Measurements from ENCODE around the gene ARHGAP20.

Gene ARHGAP20

DNA sequence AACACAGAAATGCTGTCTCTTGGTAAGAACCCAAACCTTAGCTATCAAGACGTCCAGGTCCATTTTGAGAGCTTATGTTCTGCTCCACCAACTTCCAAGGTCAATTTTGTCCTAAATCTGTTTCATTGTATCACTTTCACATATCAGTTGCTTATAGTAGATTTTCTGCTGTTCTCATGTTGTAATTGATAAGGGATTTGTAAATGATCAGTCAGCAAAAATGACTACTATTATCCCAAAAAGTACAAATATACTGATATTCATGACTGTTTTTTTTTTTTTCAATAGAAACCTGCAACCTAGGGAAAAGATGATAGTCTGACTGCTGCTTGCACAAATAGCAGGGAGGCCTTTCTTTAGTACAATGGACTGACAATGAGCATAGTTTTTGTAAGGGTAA is 128.1 kb downstream of the ARHGAP20 start:
- H3K9me3 ChIP-seq (ENCODE audit: control insufficient read depth in 1 of 2, low read length in 2 of 2) = no peaks in the 10 kb centered on the region
- H3K36me3 ChIP-seq (ENCODE audit: control insufficient read depth in 1 of 2, insufficient read depth in 2 of 2, low read length in 2 of 2) = no peaks in the 10 kb centered on the region
- H3K4me1 ChIP-seq (ENCODE audit: control insufficient read depth in 1 of 2, insufficient read depth in 2 of 2, low read length in 2 of 2) = peaks cover 4 to 6% of the 10 kb centered on the region in 2 donors

DNA sequence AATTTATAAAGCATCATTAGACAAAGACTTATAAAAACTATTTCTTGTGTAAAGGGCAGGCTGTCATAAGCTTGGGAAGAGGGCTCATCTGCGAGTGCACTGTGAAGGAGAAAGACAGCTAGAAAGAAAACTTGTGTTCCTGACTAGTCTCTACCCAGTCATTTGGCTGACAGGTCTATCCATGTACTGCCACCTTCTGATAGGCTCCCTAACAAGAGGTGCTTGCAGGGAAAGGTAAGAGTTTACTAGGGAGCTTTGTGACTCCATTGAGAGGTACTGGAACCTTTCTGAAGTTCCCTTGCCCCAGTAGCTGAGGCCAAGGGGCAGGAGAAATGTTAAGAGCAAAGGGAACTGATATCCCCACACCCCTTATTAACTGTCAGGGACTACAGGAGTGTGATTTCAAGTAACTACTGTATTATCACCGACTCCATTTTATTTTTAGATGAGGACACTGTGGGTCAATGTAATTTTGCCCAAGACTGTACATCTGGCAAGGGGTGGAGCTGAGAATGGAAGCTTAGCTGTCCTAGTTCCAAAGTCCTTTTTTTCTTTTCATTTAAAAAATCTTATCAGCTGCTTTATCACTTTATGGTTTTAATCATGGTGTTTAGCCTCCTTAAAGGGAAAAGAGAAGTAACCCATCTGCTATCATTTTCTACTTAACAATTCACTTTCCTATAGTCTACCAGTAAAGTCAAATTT is 129.4 kb downstream of the ARHGAP20 start:
- no peaks in the 10 kb centered on the region for H3K36me3 ChIP-seq (ENCODE audit: control insufficient read depth in 1 of 2, insufficient read depth in 2 of 2, low read length in 2 of 2)

More for the DNA sequence above, 128.1 kb downstream of the ARHGAP20 start:
- Histone ChIP-seq H3K4me3 (ENCODE audit: low read depth in 1 of 2, low read length in 2 of 2) (no peak overlapping the region), H3K27me3 (ENCODE audit: control insufficient read depth in 1 of 2, insufficient read depth in 2 of 2, low read length in 2 of 2) (no peaks in the 10 kb centered on the region), H3K27ac (ENCODE audit: low read depth, low read length) (no peak overlapping the region), H3K9ac (ENCODE audit: low read depth in 1 of 2, low read length in 2 of 2) (no peak overlapping the region)

DNA sequence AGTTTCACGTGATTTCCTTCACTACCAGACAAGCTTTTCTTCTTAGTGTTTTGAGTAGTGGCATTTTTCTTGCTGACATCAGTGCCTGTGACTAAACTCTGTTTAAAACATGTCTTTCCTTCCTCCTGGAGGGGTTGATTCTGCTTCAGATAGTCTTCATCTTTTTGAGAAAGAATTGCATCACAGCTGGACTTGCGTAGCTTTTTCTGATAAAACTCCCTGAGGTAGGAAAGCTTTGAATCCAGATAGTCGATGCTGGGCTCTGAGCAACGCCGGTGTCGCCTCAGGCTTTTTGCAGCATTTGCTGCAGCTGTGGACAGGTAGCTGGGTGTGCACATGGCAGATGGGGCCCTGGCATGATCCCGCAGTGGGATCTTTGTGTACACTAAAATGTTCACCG is 131.7 kb downstream of the ARHGAP20 start:
- Histone ChIP-seq H3K36me3 (ENCODE audit: control insufficient read depth in 1 of 2, insufficient read depth in 2 of 2, low read length in 2 of 2) (no peaks in the 10 kb centered on the region), H3K4me3 (ENCODE audit: low read depth in 1 of 2, low read length in 2 of 2) (no peak overlapping the region), H3K9me3 (ENCODE audit: control insufficient read depth in 1 of 2, low read length in 2 of 2) (no peaks in the 10 kb centered on the region), H3K27me3 (ENCODE audit: control insufficient read depth in 1 of 2, insufficient read depth in 2 of 2, low read length in 2 of 2) (no peaks in the 10 kb centered on the region), H3K4me1 (ENCODE audit: control insufficient read depth in 1 of 2, insufficient read depth in 2 of 2, low read length in 2 of 2) (peaks cover 4 to 6% of the 10 kb centered on the region in 2 donors), H3K27ac (ENCODE audit: low read depth, low read length) (no peak overlapping the region), H3K9ac (ENCODE audit: low read depth in 1 of 2, low read length in 2 of 2) (no peak overlapping the region)

More for the DNA sequence above, 129.4 kb downstream of the ARHGAP20 start:
- H3K9ac ChIP-seq (ENCODE audit: low read depth in 1 of 2, low read length in 2 of 2) = no peak overlapping the region
- H3K4me3 ChIP-seq (ENCODE audit: low read depth in 1 of 2, low read length in 2 of 2) = no peak overlapping the region
- H3K27me3 ChIP-seq (ENCODE audit: control insufficient read depth in 1 of 2, insufficient read depth in 2 of 2, low read length in 2 of 2) = no peaks in the 10 kb centered on the region
- H3K4me1 ChIP-seq (ENCODE audit: control insufficient read depth in 1 of 2, insufficient read depth in 2 of 2, low read length in 2 of 2) = peaks cover 4 to 6% of the 10 kb centered on the region in 2 donors
- no peak overlapping the region for H3K27ac ChIP-seq (ENCODE audit: low read depth, low read length)
- no peaks in the 10 kb centered on the region for H3K9me3 ChIP-seq (ENCODE audit: control insufficient read depth in 1 of 2, low read length in 2 of 2)

DNA sequence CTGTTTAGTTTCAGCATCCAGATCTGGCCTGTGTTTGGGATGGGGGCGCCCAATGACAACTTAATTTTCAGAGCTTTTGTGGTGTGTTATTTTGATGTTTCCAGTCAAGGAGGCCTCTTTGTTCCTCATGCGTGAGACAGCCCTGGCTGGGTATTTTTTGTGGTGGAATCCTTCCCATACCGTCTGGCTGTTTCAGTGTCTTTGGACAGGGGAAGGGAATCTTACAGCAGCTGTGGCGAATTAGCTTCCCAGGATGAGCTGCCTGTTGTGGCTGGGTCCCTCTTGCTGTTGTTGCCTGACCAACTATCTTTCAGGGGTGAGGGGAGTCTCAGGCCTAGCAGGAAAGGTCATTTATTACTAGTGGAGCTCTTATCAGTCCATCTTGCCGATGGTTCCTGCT is 138.8 kb downstream of the ARHGAP20 start:
- Histone ChIP-seq H3K9me3 (ENCODE audit: control insufficient read depth in 1 of 2, low read length in 2 of 2) (no peaks in the 10 kb centered on the region), H3K27me3 (ENCODE audit: control insufficient read depth in 1 of 2, insufficient read depth in 2 of 2, low read length in 2 of 2) (no peaks in the 10 kb centered on the region), H3K36me3 (ENCODE audit: control insufficient read depth in 1 of 2, insufficient read depth in 2 of 2, low read length in 2 of 2) (no peaks in the 10 kb centered on the region), H3K4me1 (ENCODE audit: control insufficient read depth in 1 of 2, insufficient read depth in 2 of 2, low read length in 2 of 2) (no peaks in the 10 kb centered on the region), H3K27ac (ENCODE audit: low read depth, low read length) (no peak overlapping the region), H3K9ac (ENCODE audit: low read depth in 1 of 2, low read length in 2 of 2) (no peak overlapping the region), H3K4me3 (ENCODE audit: low read depth in 1 of 2, low read length in 2 of 2) (no peak overlapping the region)

DNA sequence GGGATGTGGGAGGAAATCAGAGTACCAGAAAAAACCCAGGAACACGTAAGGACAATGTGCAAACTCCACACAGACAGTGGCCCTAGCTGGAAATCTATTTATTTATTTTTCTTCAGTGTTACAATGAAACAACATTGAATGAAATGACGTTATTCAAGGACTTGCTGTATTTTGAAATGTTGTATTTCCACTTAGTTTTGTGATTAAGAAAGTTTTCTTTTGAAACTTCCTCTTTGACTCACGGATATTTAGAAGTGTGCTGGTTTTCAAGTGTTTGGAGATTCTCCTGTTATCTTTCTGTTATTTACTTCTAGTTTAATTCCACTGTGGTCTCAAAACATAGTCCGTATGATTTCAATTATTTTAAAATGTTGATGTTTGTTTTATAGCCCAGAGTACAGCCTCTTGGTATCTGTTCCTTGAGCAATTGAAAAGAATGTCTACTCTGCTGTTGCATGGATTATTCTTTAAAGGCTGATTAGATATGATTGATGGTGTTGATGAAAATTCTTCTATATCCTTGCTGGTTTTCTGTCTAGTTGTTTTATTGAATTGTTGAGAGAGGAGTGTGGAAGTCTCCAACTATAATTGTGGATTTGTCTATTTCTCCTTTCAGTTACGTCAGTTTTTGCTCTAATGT is 141.0 kb downstream of the ARHGAP20 start:
- no peaks in the 10 kb centered on the region for H3K4me1 ChIP-seq (ENCODE audit: control insufficient read depth in 1 of 2, insufficient read depth in 2 of 2, low read length in 2 of 2)
- no peak overlapping the region for H3K27ac ChIP-seq (ENCODE audit: low read depth, low read length)
- H3K36me3 ChIP-seq (ENCODE audit: control insufficient read depth in 1 of 2, insufficient read depth in 2 of 2, low read length in 2 of 2) = no peaks in the 10 kb centered on the region
- no peak overlapping the region for H3K4me3 ChIP-seq (ENCODE audit: low read depth in 1 of 2, low read length in 2 of 2)
- no peaks in the 10 kb centered on the region for H3K9me3 ChIP-seq (ENCODE audit: control insufficient read depth in 1 of 2, low read length in 2 of 2)
- H3K27me3 ChIP-seq (ENCODE audit: control insufficient read depth in 1 of 2, insufficient read depth in 2 of 2, low read length in 2 of 2) = no peaks in the 10 kb centered on the region
- no peak overlapping the region for H3K9ac ChIP-seq (ENCODE audit: low read depth in 1 of 2, low read length in 2 of 2)

DNA sequence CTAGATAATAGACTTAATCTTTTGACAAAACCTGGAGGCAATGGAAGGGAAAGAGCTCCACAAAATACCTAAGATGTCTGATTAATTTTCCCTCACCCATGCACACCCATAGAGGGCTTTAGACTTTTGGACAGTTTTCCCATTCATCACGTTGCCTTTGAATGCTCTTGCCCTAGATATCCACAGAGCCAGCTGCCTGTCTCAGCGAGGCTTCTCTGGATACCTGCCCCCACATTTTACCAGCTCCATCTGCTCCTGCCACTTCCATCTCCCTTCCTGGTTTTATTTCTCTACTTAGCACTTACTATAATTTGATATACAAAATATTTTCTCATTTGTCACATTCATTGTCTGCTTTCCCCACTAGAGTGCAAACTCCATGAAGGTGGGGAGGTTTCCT is 145.7 kb downstream of the ARHGAP20 start:
- Histone ChIP-seq H3K27me3 (ENCODE audit: control insufficient read depth in 1 of 2, insufficient read depth in 2 of 2, low read length in 2 of 2) (no peaks in the 10 kb centered on the region), H3K9me3 (ENCODE audit: control insufficient read depth in 1 of 2, low read length in 2 of 2) (no peaks in the 10 kb centered on the region), H3K9ac (ENCODE audit: low read depth in 1 of 2, low read length in 2 of 2) (no peak overlapping the region), H3K36me3 (ENCODE audit: control insufficient read depth in 1 of 2, insufficient read depth in 2 of 2, low read length in 2 of 2) (no peaks in the 10 kb centered on the region), H3K27ac (ENCODE audit: low read depth, low read length) (no peak overlapping the region), H3K4me3 (ENCODE audit: low read depth in 1 of 2, low read length in 2 of 2) (no peak overlapping the region), H3K4me1 (ENCODE audit: control insufficient read depth in 1 of 2, insufficient read depth in 2 of 2, low read length in 2 of 2) (no peaks in the 10 kb centered on the region)

DNA sequence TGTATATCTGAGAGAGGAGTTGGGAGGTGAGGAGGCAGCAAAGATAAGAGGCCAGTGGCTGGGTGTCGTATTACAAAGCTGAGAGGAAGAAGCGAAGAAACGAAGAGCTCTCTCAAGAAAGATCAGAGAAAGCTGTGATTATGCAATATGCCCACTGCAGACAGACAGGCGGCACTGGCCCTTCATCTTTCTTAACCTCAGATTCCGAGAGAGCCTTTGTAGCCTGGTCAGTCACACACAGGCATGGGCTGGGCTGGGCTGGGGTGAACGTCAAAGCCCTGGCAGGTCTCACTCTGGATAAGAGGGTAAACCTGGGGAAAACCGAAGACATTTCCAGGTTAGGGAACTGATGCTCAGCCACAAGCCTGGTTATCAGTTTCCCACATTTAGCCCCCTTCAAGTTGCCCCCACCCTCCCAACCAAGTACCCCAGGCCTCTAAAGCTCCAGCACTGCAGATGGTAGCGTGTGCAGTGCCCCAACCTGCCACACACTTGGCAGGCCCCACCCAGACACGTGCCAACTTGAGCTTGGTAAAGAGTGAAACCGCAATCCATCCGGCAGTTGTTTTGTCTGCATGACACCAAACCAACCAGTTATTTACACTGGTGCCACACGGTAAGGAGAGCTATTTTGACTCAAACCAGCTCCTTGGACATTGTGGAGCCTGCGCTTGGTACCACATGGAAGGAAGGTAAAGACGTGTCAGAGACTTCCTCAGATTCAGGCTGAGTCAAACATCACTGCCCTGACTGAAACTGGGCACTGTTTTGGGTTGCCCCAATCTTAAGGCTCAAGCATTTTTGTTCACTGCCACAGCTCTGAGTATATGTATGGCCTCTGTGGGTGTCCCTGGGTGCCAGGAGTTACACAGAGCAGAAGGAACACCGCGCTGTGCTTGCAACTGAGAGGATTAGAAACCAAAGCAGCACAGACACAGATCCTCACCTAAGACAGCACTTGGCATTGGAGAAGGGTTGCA is 146.6 kb downstream of the ARHGAP20 start:
- Histone ChIP-seq H3K9ac (ENCODE audit: low read depth in 1 of 2, low read length in 2 of 2) (no peak overlapping the region), H3K4me3 (ENCODE audit: low read depth in 1 of 2, low read length in 2 of 2) (no peak overlapping the region)

DNA sequence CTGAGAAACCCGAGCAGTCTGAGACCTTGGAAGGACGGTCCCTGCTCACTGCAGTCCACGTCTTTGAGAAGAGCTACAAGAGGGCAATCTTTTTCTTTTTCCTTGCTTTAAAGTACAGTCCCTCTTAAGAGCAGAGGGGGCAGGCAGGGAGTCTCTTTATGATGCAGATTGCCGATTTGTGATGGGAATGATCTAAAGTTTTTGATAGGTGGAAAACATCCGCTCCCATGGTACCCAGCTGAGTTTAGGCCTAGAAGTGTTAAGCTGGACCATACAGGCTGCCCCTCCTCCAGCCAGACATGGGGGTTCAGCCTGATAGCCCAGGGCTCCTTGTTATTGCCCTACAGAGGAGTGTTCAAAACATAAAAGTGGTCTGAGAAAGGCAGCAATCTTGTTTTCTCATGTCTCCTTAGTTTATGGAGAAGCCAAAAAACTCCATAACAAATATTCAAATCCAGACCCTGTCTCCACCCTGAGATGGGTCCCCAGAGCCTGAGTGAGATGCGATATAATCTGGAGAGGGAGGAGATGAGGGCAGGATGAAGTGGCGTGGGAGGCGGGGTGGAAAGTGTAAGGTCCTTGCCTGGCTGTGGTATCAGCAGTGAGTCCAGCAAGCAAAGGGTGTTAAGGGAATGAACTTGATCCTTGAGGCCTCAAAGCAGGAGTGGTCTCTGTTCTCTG is 147.4 kb downstream of the ARHGAP20 start:
- H3K4me1 ChIP-seq (ENCODE audit: control insufficient read depth in 1 of 2, insufficient read depth in 2 of 2, low read length in 2 of 2) = no peaks in the 10 kb centered on the region
- no peaks in the 10 kb centered on the region for H3K9me3 ChIP-seq (ENCODE audit: control insufficient read depth in 1 of 2, low read length in 2 of 2)
- H3K27me3 ChIP-seq (ENCODE audit: control insufficient read depth in 1 of 2, insufficient read depth in 2 of 2, low read length in 2 of 2) = no peaks in the 10 kb centered on the region
- H3K27ac ChIP-seq (ENCODE audit: low read depth, low read length) = no peak overlapping the region
- H3K36me3 ChIP-seq (ENCODE audit: control insufficient read depth in 1 of 2, insufficient read depth in 2 of 2, low read length in 2 of 2) = no peaks in the 10 kb centered on the region
- H3K9ac ChIP-seq (ENCODE audit: low read depth in 1 of 2, low read length in 2 of 2) = no peak overlapping the region
- no peak overlapping the region for H3K4me3 ChIP-seq (ENCODE audit: low read depth in 1 of 2, low read length in 2 of 2)

More for the DNA sequence above, 146.6 kb downstream of the ARHGAP20 start:
- Histone ChIP-seq H3K36me3 (ENCODE audit: control insufficient read depth in 1 of 2, insufficient read depth in 2 of 2, low read length in 2 of 2) (no peaks in the 10 kb centered on the region), H3K27me3 (ENCODE audit: control insufficient read depth in 1 of 2, insufficient read depth in 2 of 2, low read length in 2 of 2) (no peaks in the 10 kb centered on the region), H3K4me1 (ENCODE audit: control insufficient read depth in 1 of 2, insufficient read depth in 2 of 2, low read length in 2 of 2) (no peaks in the 10 kb centered on the region), H3K27ac (ENCODE audit: low read depth, low read length) (no peak overlapping the region), H3K9me3 (ENCODE audit: control insufficient read depth in 1 of 2, low read length in 2 of 2) (no peaks in the 10 kb centered on the region)

DNA sequence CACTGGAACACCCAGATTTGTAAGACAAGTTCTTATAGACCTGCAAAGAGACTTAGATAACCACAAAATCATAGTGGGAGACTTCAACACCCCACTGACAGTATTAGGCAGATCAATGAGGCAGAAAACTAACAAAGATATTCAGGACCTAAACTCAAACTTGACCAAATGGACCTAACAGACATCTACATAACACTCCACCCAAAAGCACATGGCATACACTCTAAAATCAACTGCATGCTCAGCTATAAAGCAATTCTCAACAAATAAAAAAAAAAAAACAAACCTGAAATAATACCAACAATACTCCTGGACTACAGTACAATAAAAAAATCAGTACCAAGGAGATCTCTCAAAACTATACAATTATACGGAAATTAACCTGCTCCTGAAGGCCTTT is 167.5 kb downstream of the ARHGAP20 start:
- no peak overlapping the region for H3K4me3 ChIP-seq (ENCODE audit: low read depth in 1 of 2, low read length in 2 of 2)
- peaks cover 0 to 6% of the 10 kb centered on the region in 2 donors for H3K9me3 ChIP-seq (ENCODE audit: control insufficient read depth in 1 of 2, low read length in 2 of 2)
- H3K9ac ChIP-seq (ENCODE audit: low read depth in 1 of 2, low read length in 2 of 2) = no peak overlapping the region
- no peaks in the 10 kb centered on the region for H3K36me3 ChIP-seq (ENCODE audit: control insufficient read depth in 1 of 2, insufficient read depth in 2 of 2, low read length in 2 of 2)
- no peaks in the 10 kb centered on the region for H3K27me3 ChIP-seq (ENCODE audit: control insufficient read depth in 1 of 2, insufficient read depth in 2 of 2, low read length in 2 of 2)
- no peak overlapping the region for H3K27ac ChIP-seq (ENCODE audit: low read depth, low read length)
- H3K4me1 ChIP-seq (ENCODE audit: control insufficient read depth in 1 of 2, insufficient read depth in 2 of 2, low read length in 2 of 2) = no peaks in the 10 kb centered on the region
